SK-N-SH treated with all-trans-retinoic acid at 6 μM for 48 hours (cell line): ENCODE measurements around the gene FOXA2.
"Not testable (repeated sequence)": the region's sequence is repeated elsewhere in the genome, so short reads cannot be mapped to it uniquely, and the experiment has no call there.

ENCODE experiments used
- ARNTL ChIP-seq: fragments of 450-650 bp; formaldehyde crosslinking; IDR thresholded peaks from 2 replicates; pipeline ENCODE4 v1.5.0; 2020; ENCODE audit warnings: low read depth, mild to moderate bottlenecking, moderate library complexity, borderline replicate concordance
- CSRNP3 ChIP-seq: fragments of 250-450 bp; sonication (Bioruptor Pico); IDR thresholded peaks from 2 replicates; pipeline ENCODE4 v1.5.1; 2021; ENCODE audit warnings: mild to moderate bottlenecking, moderate library complexity
- OSR1 ChIP-seq: fragments of 250-450 bp; sonication (Bioruptor Pico); IDR thresholded peaks from 2 replicates; pipeline ENCODE4 v1.8.0; 2022; ENCODE audit warnings: moderate library complexity, mild to moderate bottlenecking, inconsistent platforms
- SNAI2 ChIP-seq: fragments of 250-450 bp; sonication (Bioruptor Pico); IDR thresholded peaks from 2 replicates; pipeline ENCODE4 v1.5.0; 2020; ENCODE audit warnings: mild to moderate bottlenecking, moderate library complexity
- TCF4 ChIP-seq: fragments of 250-450 bp; sonication (Bioruptor Pico); IDR thresholded peaks from 2 replicates; pipeline ENCODE4 v1.8.0; 2021; ENCODE audit warnings: mild to moderate bottlenecking, moderate library complexity, borderline replicate concordance
- ZC3H10 ChIP-seq: fragments of 250-450 bp; sonication (Bioruptor Pico); IDR thresholded peaks from 2 replicates; pipeline ENCODE4 v1.5.1; 2021; ENCODE audit warnings: mild to moderate bottlenecking, moderate library complexity
- ZFP30 ChIP-seq: fragments of 450-650 bp; formaldehyde crosslinking; IDR thresholded peaks from 2 replicates; pipeline ENCODE4 v1.5.0; 2022; ENCODE audit warnings: mild to moderate bottlenecking, moderate library complexity
- ZNF565 ChIP-seq: fragments of 450-650 bp; formaldehyde crosslinking; conservative IDR thresholded peaks from 2 replicates; pipeline ENCODE4 v1.5.0; 2020; ENCODE audit warnings: low read depth, mild to moderate bottlenecking, moderate library complexity
- ZNF70 ChIP-seq: fragments of 450-650 bp; formaldehyde crosslinking; IDR thresholded peaks from 2 replicates; pipeline ENCODE4 v1.5.0; 2020; ENCODE audit warnings: mild to moderate bottlenecking, moderate library complexity
- ZNF8 ChIP-seq: fragments of 450-650 bp; formaldehyde crosslinking; IDR thresholded peaks from 2 replicates; pipeline ENCODE4 v1.5.0; 2020; ENCODE audit warnings: mild to moderate bottlenecking, moderate library complexity
- TF ChIP-seq, protein P1 (sequence below): fragments of 250-450 bp; sonication (Bioruptor Pico); IDR thresholded peaks from 2 replicates; pipeline ENCODE4 v1.5.0; 2020; ENCODE audit warnings: mild to moderate bottlenecking, moderate library complexity

DNA sequence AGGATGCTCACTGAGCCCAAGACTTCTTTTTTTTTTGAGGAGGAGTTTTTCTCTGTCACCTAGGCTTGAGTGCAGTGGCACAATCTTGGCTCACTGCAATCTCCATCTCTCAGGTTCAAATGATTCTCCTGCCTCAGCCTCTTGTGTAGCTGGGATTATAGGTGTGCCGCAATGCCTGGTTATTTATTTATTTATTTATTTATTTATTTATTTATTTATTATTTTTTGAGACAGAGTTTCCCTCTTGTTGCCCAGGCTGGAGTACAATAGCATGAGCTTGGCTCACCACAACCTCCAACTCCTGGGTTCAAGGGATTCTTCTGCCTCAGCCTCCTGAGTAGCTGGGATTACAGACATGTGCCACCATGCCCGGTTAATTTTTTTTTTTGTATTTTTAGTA, 14.9 kb upstream of the FOXA2 start:
- not testable (repeated sequence) for TF ChIP-seq ZNF70 (CRISPR knock-in tag); ZC3H10 (CRISPR knock-in tag); SNAI2 (CRISPR knock-in tag); ZFP30 (CRISPR knock-in tag); CSRNP3; ARNTL (CRISPR knock-in tag); ZNF8; OSR1 (CRISPR knock-in tag); ZNF565 (CRISPR knock-in tag); TCF4 (CRISPR knock-in tag)
- TF ChIP-seq, protein P1, sequence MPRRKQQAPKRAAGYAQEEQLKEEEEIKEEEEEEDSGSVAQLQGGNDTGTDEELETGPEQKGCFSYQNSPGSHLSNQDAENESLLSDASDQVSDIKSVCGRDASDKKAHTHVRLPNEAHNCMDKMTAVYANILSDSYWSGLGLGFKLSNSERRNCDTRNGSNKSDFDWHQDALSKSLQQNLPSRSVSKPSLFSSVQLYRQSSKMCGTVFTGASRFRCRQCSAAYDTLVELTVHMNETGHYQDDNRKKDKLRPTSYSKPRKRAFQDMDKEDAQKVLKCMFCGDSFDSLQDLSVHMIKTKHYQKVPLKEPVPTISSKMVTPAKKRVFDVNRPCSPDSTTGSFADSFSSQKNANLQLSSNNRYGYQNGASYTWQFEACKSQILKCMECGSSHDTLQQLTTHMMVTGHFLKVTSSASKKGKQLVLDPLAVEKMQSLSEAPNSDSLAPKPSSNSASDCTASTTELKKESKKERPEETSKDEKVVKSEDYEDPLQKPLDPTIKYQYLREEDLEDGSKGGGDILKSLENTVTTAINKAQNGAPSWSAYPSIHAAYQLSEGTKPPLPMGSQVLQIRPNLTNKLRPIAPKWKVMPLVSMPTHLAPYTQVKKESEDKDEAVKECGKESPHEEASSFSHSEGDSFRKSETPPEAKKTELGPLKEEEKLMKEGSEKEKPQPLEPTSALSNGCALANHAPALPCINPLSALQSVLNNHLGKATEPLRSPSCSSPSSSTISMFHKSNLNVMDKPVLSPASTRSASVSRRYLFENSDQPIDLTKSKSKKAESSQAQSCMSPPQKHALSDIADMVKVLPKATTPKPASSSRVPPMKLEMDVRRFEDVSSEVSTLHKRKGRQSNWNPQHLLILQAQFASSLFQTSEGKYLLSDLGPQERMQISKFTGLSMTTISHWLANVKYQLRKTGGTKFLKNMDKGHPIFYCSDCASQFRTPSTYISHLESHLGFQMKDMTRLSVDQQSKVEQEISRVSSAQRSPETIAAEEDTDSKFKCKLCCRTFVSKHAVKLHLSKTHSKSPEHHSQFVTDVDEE (CRISPR knock-in tag): not testable (repeated sequence)
